DOHH2 (cell line): ENCODE measurements around the gene BICDL2.
"Not testable (repeated sequence)": the region's sequence is repeated elsewhere in the genome, so short reads cannot be mapped to it uniquely, and the experiment has no call there.

Experiments used
- H3F3A ChIP-seq: fragments of 200-600 bp; sonication (generic), shearing (Covaris generic); 2 replicates; pipeline ENCODE4 v1.6.0; 2016; ENCODE audit warnings: antibody characterized with exemption, mild to moderate bottlenecking; ENCODE audit not compliant: control insufficient read depth, insufficient read depth
- H3K27ac ChIP-seq: fragments of 200-600 bp; sonication (generic); 2 replicates; pipeline ENCODE4 v1.5.1; 2014; ENCODE audit warnings: low read depth, mild to moderate bottlenecking, low read length, moderate library complexity
- H3K27me3 ChIP-seq: fragments of 200-600 bp; sonication (generic); 2 replicates; pipeline ENCODE4 v1.6.1; 2014; ENCODE audit warnings: mild to moderate bottlenecking, low read length, mixed read lengths; ENCODE audit not compliant: control insufficient read depth
- H3K36me3 ChIP-seq: fragments of 200-600 bp; sonication (generic); 2 replicates; pipeline ENCODE4 v1.6.1; 2014; ENCODE audit warnings: mild to moderate bottlenecking, low read length, moderate library complexity, mixed read lengths; ENCODE audit not compliant: control insufficient read depth
- H3K4me1 ChIP-seq: fragments of 200-600 bp; sonication (generic); 2 replicates; pipeline ENCODE4 v1.6.1; 2014; ENCODE audit warnings: mild to moderate bottlenecking, low read length, mixed read lengths; ENCODE audit not compliant: control insufficient read depth
- H3K4me2 ChIP-seq: fragments of 200-600 bp; sonication (generic); 2 replicates; pipeline ENCODE4 v1.6.0; 2014; ENCODE audit warnings: mild to moderate bottlenecking, low read length, moderate library complexity
- H3K4me3 ChIP-seq: fragments of 200-600 bp; sonication (generic); 2 replicates; pipeline ENCODE4 v1.5.1; 2014; ENCODE audit warnings: mild to moderate bottlenecking, low read length, mixed read lengths
- H3K79me2 ChIP-seq: fragments of 200-600 bp; sonication (generic); 2 replicates; pipeline ENCODE4 v1.6.1; 2014; ENCODE audit warnings: mild to moderate bottlenecking, low read length, mixed read lengths; ENCODE audit not compliant: control insufficient read depth
- H3K9me2 ChIP-seq: fragments of 200-600 bp; sonication (generic); replicated peaks from 2 replicates; pipeline ENCODE4 v1.6.1; 2014; ENCODE audit warnings: mild to moderate bottlenecking, low read length, mixed read lengths; ENCODE audit not compliant: control insufficient read depth
- H3K9me3 ChIP-seq: fragments of 200-600 bp; sonication (generic); 2 replicates; pipeline ENCODE4 v1.6.1; 2014; ENCODE audit warnings: antibody characterized with exemption, low read length, mixed read lengths; ENCODE audit not compliant: control insufficient read depth, insufficient read depth
- H4K20me1 ChIP-seq: fragments of 200-600 bp; sonication (generic); 2 replicates; pipeline ENCODE4 v1.6.0; 2014; ENCODE audit warnings: low read depth, mild to moderate bottlenecking, antibody characterized with exemption, low read length, moderate library complexity; ENCODE audit not compliant: control insufficient read depth, insufficient read depth
- EZH2phosphoT487 ChIP-seq: fragments of 200-600 bp; sonication (generic); IDR thresholded peaks from 2 replicates; pipeline ENCODE4 v1.6.1; 2017; ENCODE audit warnings: borderline replicate concordance, mild to moderate bottlenecking, antibody characterized with exemption, low read length, moderate library complexity, mixed read lengths
- TF ChIP-seq, protein P1 (sequence below): fragments of 200-600 bp; sonication (generic); IDR thresholded peaks from one replicate; pipeline ENCODE4 v1.5.1; 2014; ENCODE audit warnings: antibody characterized with exemption, mild to moderate bottlenecking, low read depth, low read length; ENCODE audit not compliant: poor library complexity, severe bottlenecking

The BICDL2 gene

GRCh38 chr16:3084491-3084890, 47.7 kb upstream of the BICDL2 start:
- H3K36me3 ChIP-seq, result no peaks in the 10 kb centered on the region
- H3K4me3 ChIP-seq, result no peak overlapping the region
- no peak overlapping the region for H3K4me2 ChIP-seq
- no peaks in the 10 kb centered on the region for H4K20me1 ChIP-seq
- no peaks in the 10 kb centered on the region for H3K79me2 ChIP-seq
- H3K9me3 ChIP-seq, result no peaks in the 10 kb centered on the region
- H3K9me2 ChIP-seq, result no peaks in the 10 kb centered on the region
- 0 out of 2 replicates have a peak, but pooled peaks cover 3% of the 10 kb centered on the region for H3K27me3 ChIP-seq
- TF ChIP-seq EZH2phosphoT487, result no peak
- TF ChIP-seq, protein P1, sequence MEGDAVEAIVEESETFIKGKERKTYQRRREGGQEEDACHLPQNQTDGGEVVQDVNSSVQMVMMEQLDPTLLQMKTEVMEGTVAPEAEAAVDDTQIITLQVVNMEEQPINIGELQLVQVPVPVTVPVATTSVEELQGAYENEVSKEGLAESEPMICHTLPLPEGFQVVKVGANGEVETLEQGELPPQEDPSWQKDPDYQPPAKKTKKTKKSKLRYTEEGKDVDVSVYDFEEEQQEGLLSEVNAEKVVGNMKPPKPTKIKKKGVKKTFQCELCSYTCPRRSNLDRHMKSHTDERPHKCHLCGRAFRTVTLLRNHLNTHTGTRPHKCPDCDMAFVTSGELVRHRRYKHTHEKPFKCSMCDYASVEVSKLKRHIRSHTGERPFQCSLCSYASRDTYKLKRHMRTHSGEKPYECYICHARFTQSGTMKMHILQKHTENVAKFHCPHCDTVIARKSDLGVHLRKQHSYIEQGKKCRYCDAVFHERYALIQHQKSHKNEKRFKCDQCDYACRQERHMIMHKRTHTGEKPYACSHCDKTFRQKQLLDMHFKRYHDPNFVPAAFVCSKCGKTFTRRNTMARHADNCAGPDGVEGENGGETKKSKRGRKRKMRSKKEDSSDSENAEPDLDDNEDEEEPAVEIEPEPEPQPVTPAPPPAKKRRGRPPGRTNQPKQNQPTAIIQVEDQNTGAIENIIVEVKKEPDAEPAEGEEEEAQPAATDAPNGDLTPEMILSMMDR, result no peak
- no peaks in the 10 kb centered on the region for H3K4me1 ChIP-seq
- H3F3A ChIP-seq, result no peaks in the 10 kb centered on the region
- H3K27ac ChIP-seq, result no peak overlapping the region

GRCh38 chr16:3083408-3083807, 46.7 kb upstream of the BICDL2 start:
- H3K4me1 ChIP-seq, result not testable (repeated sequence)

GRCh38 chr16:3081957-3082356, 45.2 kb upstream of the BICDL2 start:
- not testable (repeated sequence) for H3K79me2 ChIP-seq, H3K9me3 ChIP-seq, H3K27ac ChIP-seq, H3K4me2 ChIP-seq, H3F3A ChIP-seq, H3K36me3 ChIP-seq, H3K9me2 ChIP-seq, H3K4me1 ChIP-seq, H3K4me3 ChIP-seq, H3K27me3 ChIP-seq, H4K20me1 ChIP-seq

More at GRCh38 chr16:3083408-3083807, 46.7 kb upstream of the BICDL2 start:
- not testable (repeated sequence) for H3K4me3 ChIP-seq, H3K27ac ChIP-seq, H3K27me3 ChIP-seq, H3K9me2 ChIP-seq, H3K79me2 ChIP-seq, H3K4me2 ChIP-seq, H3K36me3 ChIP-seq, H4K20me1 ChIP-seq, H3F3A ChIP-seq, H3K9me3 ChIP-seq

- Histone ChIP-seq H3K27ac (no peak overlapping the region), H4K20me1 (no peaks in the 10 kb centered on the region), H3K27me3 (0 out of 2 replicates have a peak, but pooled peaks cover 3% of the 10 kb centered on the region)
Observed at GRCh38 chr16:3080024-3080423, 43.3 kb upstream of the BICDL2 start.

More at GRCh38 chr16:3080024-3080423, 43.3 kb upstream of the BICDL2 start:
- H3K36me3 ChIP-seq, result no peaks in the 10 kb centered on the region
- H3K79me2 ChIP-seq, result no peaks in the 10 kb centered on the region
- H3F3A ChIP-seq, result no peaks in the 10 kb centered on the region
- TF ChIP-seq, protein P1, result no peak
- TF ChIP-seq EZH2phosphoT487, result no peak
- no peak overlapping the region for H3K4me3 ChIP-seq
- no peak overlapping the region for H3K4me2 ChIP-seq
- H3K9me3 ChIP-seq, result no peaks in the 10 kb centered on the region
- H3K4me1 ChIP-seq, result peaks cover 23% of the 10 kb centered on the region
- no peaks in the 10 kb centered on the region for H3K9me2 ChIP-seq
